Astrocyte (in vitro differentiated cells and primary cell): Measurements from ENCODE around the gene GPN2. TPM values are rescaled to one million over a fixed set of nuclear protein-coding genes. Genes with fewer than 3 reads are reported as not detected.

Experiments used
- DNase-seq: peaks from one replicate; pipeline ENCODE4 v3.0.0-alpha.2; 2010; ENCODE audit warnings: low read depth
- FAIRE-seq: peaks from 2 replicates; lab custom pipeline; 2011; peaks lifted over from hg19 to GRCh38; lab: Jason Lieb, UNC
- H2AFZ ChIP-seq: 2 replicates; pipeline ENCODE4 v1.6.0; 2012; ENCODE audit warnings: low read depth, low read length, inconsistent platforms
- H3K27ac ChIP-seq: 2 replicates; pipeline ENCODE4 v1.5.1; 2011; ENCODE audit warnings: low read depth, low read length, inconsistent platforms
- H3K27me3 ChIP-seq: 2 replicates; pipeline ENCODE4 v1.6.0; 2011; ENCODE audit warnings: low read length, inconsistent platforms; ENCODE audit not compliant: insufficient read depth
- H3K36me3 ChIP-seq: 2 replicates; pipeline ENCODE4 v1.5.1; 2011; ENCODE audit warnings: low read length, inconsistent platforms; ENCODE audit not compliant: insufficient read depth
- H3K4me1 ChIP-seq: 2 replicates; pipeline ENCODE4 v1.5.1; 2011; ENCODE audit warnings: low read length, inconsistent platforms; ENCODE audit not compliant: insufficient read depth
- H3K4me2 ChIP-seq: 2 replicates; pipeline ENCODE4 v1.6.0; 2012; ENCODE audit warnings: low read length, inconsistent platforms
- H3K4me3 ChIP-seq: 2 replicates; pipeline ENCODE4 v1.5.1; 2011; ENCODE audit warnings: low read depth, mild to moderate bottlenecking, low read length, inconsistent platforms; ENCODE audit not compliant: insufficient read depth
- H3K79me2 ChIP-seq: 2 replicates; pipeline ENCODE4 v1.6.0; 2012; ENCODE audit warnings: mild to moderate bottlenecking, low read length, inconsistent platforms; ENCODE audit not compliant: insufficient read depth
- H3K9ac ChIP-seq: 2 replicates; pipeline ENCODE4 v1.6.0; 2012; ENCODE audit warnings: mild to moderate bottlenecking, low read length, inconsistent platforms
- H3K9me3 ChIP-seq: 2 replicates; pipeline ENCODE4 v1.5.1; 2012; ENCODE audit warnings: low read depth, mild to moderate bottlenecking, low read length, inconsistent platforms; ENCODE audit not compliant: insufficient read depth
- H4K20me1 ChIP-seq: 2 replicates; pipeline ENCODE4 v1.6.0; 2012; ENCODE audit warnings: low read length, inconsistent platforms; ENCODE audit not compliant: insufficient read depth
- H3K27ac Mint-ChIP-seq: one replicate; pipeline ENCODE4 v1.8.0; 2021; ENCODE audit warnings: mild to moderate bottlenecking, mixed read lengths; ENCODE audit not compliant: unreplicated experiment
- H3K27me3 Mint-ChIP-seq: one replicate; pipeline ENCODE4 v1.8.0; 2021; ENCODE audit warnings: low read depth, mixed read lengths; ENCODE audit not compliant: unreplicated experiment
- H3K36me3 Mint-ChIP-seq: one replicate; pipeline ENCODE4 v1.8.0; 2021; ENCODE audit warnings: low read depth, mixed read lengths; ENCODE audit not compliant: unreplicated experiment
- H3K4me1 Mint-ChIP-seq: one replicate; pipeline ENCODE4 v1.8.0; 2021; ENCODE audit warnings: low read depth, mixed read lengths; ENCODE audit not compliant: unreplicated experiment
- H3K4me3 Mint-ChIP-seq: one replicate; pipeline ENCODE4 v1.8.0; 2021; ENCODE audit warnings: mild to moderate bottlenecking, moderate library complexity, mixed read lengths; ENCODE audit not compliant: unreplicated experiment
- H3K9me3 Mint-ChIP-seq: one replicate; pipeline ENCODE4 v1.8.0; 2021; ENCODE audit warnings: mild to moderate bottlenecking, mixed read lengths; ENCODE audit not compliant: unreplicated experiment
- CTCF ChIP-seq: IDR thresholded peaks from 2 replicates; pipeline ENCODE4 v1.5.1; 2011; ENCODE audit warnings: low read depth, mild to moderate bottlenecking, inconsistent platforms, low read length, moderate library complexity; ENCODE audit not compliant: insufficient read depth
- EZH2 ChIP-seq: IDR thresholded peaks from 2 replicates; pipeline ENCODE4 v1.6.1; 2012; ENCODE audit warnings: mild to moderate bottlenecking, low read length, inconsistent platforms; ENCODE audit not compliant: insufficient read depth
- total RNA-seq: library from RNA; stranded (reverse); gene quantifications from 2 replicates; pipeline ENCODE4 v1.2.1, GENCODE V29; 2021

Gene GPN2
- total RNA-seq, 1 donor from 2014 or later, result 24.5 TPM

GRCh38 chr1:26832249-26832960 lies 57.7 kb downstream of the GPN2 start:
- Mint-ChIP-seq H3K4me3 (peak overlapping the region; percentile 58), H3K27ac (no peak overlapping the region), H3K27me3 (no peaks in the 10 kb centered on the region), H3K4me1 (peaks cover 14% of the 10 kb centered on the region), H3K36me3 (peaks cover 25% of the 10 kb centered on the region), H3K9me3 (no peaks in the 10 kb centered on the region)
- H3K79me2 ChIP-seq, result peaks cover 38% of the 10 kb centered on the region
- no peak overlapping the region for H3K4me2 ChIP-seq
- H3K9me3 ChIP-seq, result no peaks in the 10 kb centered on the region
- FAIRE-seq (no peak), DNase-seq (no peak)
- TF ChIP-seq EZH2, result no peak
- TF ChIP-seq CTCF, result no peak
- no peak overlapping the region for H3K27ac ChIP-seq
- H4K20me1 ChIP-seq, result peaks cover 52% of the 10 kb centered on the region
- H3K36me3 ChIP-seq, result peaks cover 20% of the 10 kb centered on the region
- H3K4me1 ChIP-seq, result no peaks in the 10 kb centered on the region
- H3K9ac ChIP-seq, result no peak overlapping the region
- no peak overlapping the region for H3K4me3 ChIP-seq
- no peak overlapping the region for H2AFZ ChIP-seq
- no peaks in the 10 kb centered on the region for H3K27me3 ChIP-seq

- no peak for DNase-seq
- H3K27me3 ChIP-seq, result no peaks in the 10 kb centered on the region
- H3K27ac Mint-ChIP-seq, result no peak overlapping the region
- H3K27me3 Mint-ChIP-seq, result no peaks in the 10 kb centered on the region
- no peaks in the 10 kb centered on the region for H3K4me1 ChIP-seq
- H3K79me2 ChIP-seq, result peaks cover 43% of the 10 kb centered on the region
- H3K4me3 ChIP-seq, result no peak overlapping the region
- H2AFZ ChIP-seq, result no peak overlapping the region
- no peaks in the 10 kb centered on the region for H3K9me3 ChIP-seq
- H3K9me3 Mint-ChIP-seq, result no peaks in the 10 kb centered on the region
- no peak for TF ChIP-seq CTCF
- no peak for TF ChIP-seq EZH2
- peaks cover 25% of the 10 kb centered on the region for H3K36me3 Mint-ChIP-seq
- peaks cover 15% of the 10 kb centered on the region for H3K4me1 Mint-ChIP-seq
- no peak overlapping the region for H3K4me2 ChIP-seq
- peak overlapping the region; percentile 58 for H3K4me3 Mint-ChIP-seq
- peaks cover 54% of the 10 kb centered on the region for H4K20me1 ChIP-seq
- no peak overlapping the region for H3K27ac ChIP-seq
- FAIRE-seq, result no peak
- H3K36me3 ChIP-seq, result peaks cover 20% of the 10 kb centered on the region
- no peak overlapping the region for H3K9ac ChIP-seq
These were observed 58.4 kb downstream of the GPN2 start for GRCh38 chr1:26831546-26832248.
